ENCODE measurements around the gene TAC3. TPM values are rescaled to one million over a fixed set of nuclear protein-coding genes. Genes with fewer than 3 reads are reported as not detected.

TAC3 gene
- total and polyA plus RNA-seq, 2 experiments from 2014 or later, result 13.0 to 113 TPM

DNA sequence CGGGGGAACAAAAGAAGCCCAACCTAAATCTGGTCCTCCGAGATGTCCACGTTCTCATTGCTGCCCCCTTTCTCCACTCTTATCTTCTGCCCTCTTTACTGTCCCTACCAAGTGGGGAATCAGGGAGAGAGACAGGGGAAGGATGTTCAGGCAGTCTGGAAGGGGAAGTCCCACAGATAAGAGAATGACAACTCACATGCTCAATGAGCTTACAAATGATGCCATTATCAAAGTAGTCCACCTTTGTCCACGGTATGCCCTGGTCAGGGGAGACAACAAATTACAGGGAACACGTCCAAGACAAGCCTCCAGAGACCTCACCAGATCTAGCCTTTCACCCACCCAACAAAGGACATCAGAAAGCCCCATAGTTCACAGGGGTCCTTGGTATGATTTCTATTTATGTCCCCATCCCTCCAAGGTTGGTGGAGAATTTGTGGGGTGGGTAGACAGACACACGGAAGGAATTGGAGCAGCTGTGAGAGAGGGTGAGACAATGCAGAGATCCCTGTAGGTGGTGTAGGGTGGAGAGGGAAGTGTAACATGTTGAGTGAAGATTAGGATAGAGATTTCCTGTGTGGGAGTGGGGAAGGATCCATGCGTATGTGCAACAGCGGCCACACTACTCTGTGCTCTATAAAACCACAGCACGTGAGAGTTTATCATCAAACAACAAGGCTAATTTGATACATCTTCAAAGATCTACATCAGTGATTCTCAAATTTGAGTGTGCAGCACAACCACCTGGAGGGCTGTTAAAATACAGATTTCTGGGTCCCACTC is 22.9 kb upstream of the TAC3 start:
- Histone ChIP-seq H3K27me3 (no peaks in the 10 kb centered on the region), H3K36me3 (replicated peaks; ENCODE audit: insufficient read depth, low read depth) (no peaks in the 10 kb centered on the region), H3K9me2 (replicated peaks; ENCODE audit: insufficient read depth) (no peaks in the 10 kb centered on the region), H3K27ac (no peak overlapping the region), H3K9me3 (ENCODE audit: low read depth) (no peaks in the 10 kb centered on the region), H4K20me1 (ENCODE audit: insufficient read depth, poor library complexity, severe bottlenecking) (no peaks in the 10 kb centered on the region), H3K79me2 (no peaks in the 10 kb centered on the region), H3K4me2 (no peak overlapping the region), H2AFZ (no peak overlapping the region), H3K4me3 (no peak overlapping the region), H3K4me1 (ENCODE audit: insufficient read depth) (no peaks in the 10 kb centered on the region)
- no peak for DNase-seq (ENCODE audit: low spot score)
- 84% methylated on average over 9 of the region's 9 CpGs for WGBS (ENCODE audit: low lambda C conversion rate, missing lambda C conversion rate)
- no peak for TF ChIP-seq EZH2 (IDR thresholded peaks at IDR 0.05; ENCODE audit: borderline replicate concordance)
- no peak for TF ChIP-seq EZH2phosphoT487 (IDR thresholded peaks at IDR 0.05; ENCODE audit: low read depth, severe bottlenecking, unreplicated experiment)
- TF ChIP-seq, protein P1, sequence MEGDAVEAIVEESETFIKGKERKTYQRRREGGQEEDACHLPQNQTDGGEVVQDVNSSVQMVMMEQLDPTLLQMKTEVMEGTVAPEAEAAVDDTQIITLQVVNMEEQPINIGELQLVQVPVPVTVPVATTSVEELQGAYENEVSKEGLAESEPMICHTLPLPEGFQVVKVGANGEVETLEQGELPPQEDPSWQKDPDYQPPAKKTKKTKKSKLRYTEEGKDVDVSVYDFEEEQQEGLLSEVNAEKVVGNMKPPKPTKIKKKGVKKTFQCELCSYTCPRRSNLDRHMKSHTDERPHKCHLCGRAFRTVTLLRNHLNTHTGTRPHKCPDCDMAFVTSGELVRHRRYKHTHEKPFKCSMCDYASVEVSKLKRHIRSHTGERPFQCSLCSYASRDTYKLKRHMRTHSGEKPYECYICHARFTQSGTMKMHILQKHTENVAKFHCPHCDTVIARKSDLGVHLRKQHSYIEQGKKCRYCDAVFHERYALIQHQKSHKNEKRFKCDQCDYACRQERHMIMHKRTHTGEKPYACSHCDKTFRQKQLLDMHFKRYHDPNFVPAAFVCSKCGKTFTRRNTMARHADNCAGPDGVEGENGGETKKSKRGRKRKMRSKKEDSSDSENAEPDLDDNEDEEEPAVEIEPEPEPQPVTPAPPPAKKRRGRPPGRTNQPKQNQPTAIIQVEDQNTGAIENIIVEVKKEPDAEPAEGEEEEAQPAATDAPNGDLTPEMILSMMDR (IDR thresholded peaks at IDR 0.05; ENCODE audit: poor library complexity), result no peak

- Histone ChIP-seq H3K9me3 (ENCODE audit: low read depth) (no peaks in the 10 kb centered on the region), H2AFZ (no peak overlapping the region), H4K20me1 (ENCODE audit: insufficient read depth, poor library complexity, severe bottlenecking) (no peaks in the 10 kb centered on the region), H3K9me2 (replicated peaks; ENCODE audit: insufficient read depth) (no peaks in the 10 kb centered on the region), H3K27ac (no peak overlapping the region), H3K4me2 (no peak overlapping the region), H3K4me1 (ENCODE audit: insufficient read depth) (no peaks in the 10 kb centered on the region), H3K79me2 (no peaks in the 10 kb centered on the region), H3K27me3 (no peaks in the 10 kb centered on the region), H3K36me3 (replicated peaks; ENCODE audit: insufficient read depth, low read depth) (no peaks in the 10 kb centered on the region), H3K4me3 (no peak overlapping the region)
- TF ChIP-seq EZH2phosphoT487 (IDR thresholded peaks at IDR 0.05; ENCODE audit: low read depth, severe bottlenecking, unreplicated experiment) (no peak), EZH2 (IDR thresholded peaks at IDR 0.05; ENCODE audit: borderline replicate concordance) (no peak)
- TF ChIP-seq, protein P1 (IDR thresholded peaks at IDR 0.05; ENCODE audit: poor library complexity), result no peak
- no peak for DNase-seq (ENCODE audit: low spot score)
- WGBS (ENCODE audit: low lambda C conversion rate, missing lambda C conversion rate), result 48% methylated on average over 3 of the region's 3 CpGs
These were observed 20.9 kb upstream of the TAC3 start for GRCh38 chr12:57037264-57037663.

DNA sequence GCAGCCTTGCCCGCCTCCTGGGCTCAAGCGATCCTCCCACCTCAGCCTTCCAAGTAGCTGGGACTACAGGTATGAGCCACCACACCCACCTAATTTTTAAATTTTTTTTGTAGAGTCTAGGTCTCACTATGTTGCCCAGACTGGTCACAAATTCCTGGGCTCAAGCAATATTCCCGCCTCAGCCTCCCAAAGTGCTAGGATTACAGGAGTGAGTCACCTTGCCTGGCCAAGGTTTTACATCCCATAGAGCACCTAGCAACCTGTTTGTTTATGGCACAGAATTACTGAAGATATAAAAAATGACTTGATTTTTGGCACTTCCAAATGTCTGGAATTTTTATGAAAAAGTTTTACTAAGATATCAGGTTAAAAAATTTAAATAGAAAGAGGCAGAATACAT is 17.1 kb upstream of the TAC3 start:
- no peaks in the 10 kb centered on the region for H3K27me3 ChIP-seq
- no peaks in the 10 kb centered on the region for H3K9me3 ChIP-seq (ENCODE audit: low read depth)
- H3K4me3 ChIP-seq, result no peak overlapping the region
- no peak overlapping the region for H3K4me2 ChIP-seq
- H2AFZ ChIP-seq, result no peak overlapping the region
- no peak overlapping the region for H3K27ac ChIP-seq
- no peaks in the 10 kb centered on the region for H3K79me2 ChIP-seq
- no peaks in the 10 kb centered on the region for H3K4me1 ChIP-seq (ENCODE audit: insufficient read depth)
- no peaks in the 10 kb centered on the region for H4K20me1 ChIP-seq (ENCODE audit: insufficient read depth, poor library complexity, severe bottlenecking)
- H3K36me3 ChIP-seq (replicated peaks; ENCODE audit: insufficient read depth, low read depth), result no peaks in the 10 kb centered on the region
- WGBS (ENCODE audit: low lambda C conversion rate, missing lambda C conversion rate), result 85% methylated on average over 3 of the region's 3 CpGs
- H3K9me2 ChIP-seq (replicated peaks; ENCODE audit: insufficient read depth), result no peaks in the 10 kb centered on the region
- TF ChIP-seq EZH2 (IDR thresholded peaks at IDR 0.05; ENCODE audit: borderline replicate concordance), result no peak
- TF ChIP-seq, protein P1 (IDR thresholded peaks at IDR 0.05; ENCODE audit: poor library complexity), result no peak
- TF ChIP-seq EZH2phosphoT487 (IDR thresholded peaks at IDR 0.05; ENCODE audit: low read depth, severe bottlenecking, unreplicated experiment), result no peak
- DNase-seq (ENCODE audit: low spot score), result no peak

Data from hepatocyte (in vitro differentiated cells).